HepG2 (cell line): ENCODE data around the gene LZTR1. TPM values are rescaled to one million over a fixed set of nuclear protein-coding genes. Genes with fewer than 3 reads are reported as not detected.

Experiments
- ATF4 ChIP-seq, 2 experiments: fragments of 450-650 bp in 1 of 2; sonication (generic) in 1 of 2; formaldehyde crosslinking; IDR thresholded peaks; 2 replicates each; pipeline versions ENCODE4 v1.5.0 to v1.8.0; 2020 to 2022; ENCODE audit warnings: mild to moderate bottlenecking in 1 of 2, missing genetic modification reagents in 1 of 2
- ATF7-NPFF ChIP-seq: sonication (generic); formaldehyde crosslinking; IDR thresholded peaks from 2 replicates; pipeline ENCODE4 v1.8.1; 2023; ENCODE audit warnings: mild to moderate bottlenecking, low read depth, missing genetic modification reagents, moderate library complexity
- GLMP ChIP-seq: sonication (generic); formaldehyde crosslinking; IDR thresholded peaks from 2 replicates; pipeline ENCODE4 v1.9.0; 2021; ENCODE audit warnings: missing genetic modification reagents, mild to moderate bottlenecking, borderline replicate concordance
- MEIS2 ChIP-seq: sonication (generic); formaldehyde crosslinking; IDR thresholded peaks from 2 replicates; pipeline ENCODE4 v1.9.0; 2021; ENCODE audit warnings: mild to moderate bottlenecking, missing genetic modification reagents
- PAF1 ChIP-seq: IDR thresholded peaks from 2 replicates; pipeline ENCODE4 v1.6.1; 2016; ENCODE audit warnings: missing genetic modification reagents, missing compliant biosample characterization
- RCOR2 ChIP-seq: IDR thresholded peaks from 2 replicates; pipeline ENCODE4 v1.6.1; 2016; ENCODE audit warnings: missing biosample characterization, missing genetic modification reagents
- SCMH1 ChIP-seq: sonication (generic); formaldehyde crosslinking; IDR thresholded peaks from 2 replicates; pipeline ENCODE4 v1.9.0; 2021; ENCODE audit warnings: missing genetic modification reagents, mild to moderate bottlenecking, borderline replicate concordance
- SUZ12 ChIP-seq: fragments of 150-350 bp; IDR thresholded peaks from 2 replicates; pipeline ENCODE4 v1.6.1; 2014; ENCODE audit warnings: low read depth, low read length
- TEF ChIP-seq: sonication (generic); formaldehyde crosslinking; IDR thresholded peaks from 2 replicates; pipeline ENCODE4 v1.5.0; 2020; ENCODE audit warnings: missing genetic modification reagents
- ZFP1 ChIP-seq: IDR thresholded peaks from 2 replicates; pipeline ENCODE4 v1.6.1; 2016
- ZFYVE20 ChIP-seq: sonication (generic); formaldehyde crosslinking; IDR thresholded peaks from 2 replicates; pipeline ENCODE4 v1.8.0; 2023; ENCODE audit warnings: low read depth, mild to moderate bottlenecking, moderate library complexity, missing genetic modification reagents, borderline replicate concordance
- ZNF333 ChIP-seq: sonication (generic); formaldehyde crosslinking; IDR thresholded peaks from 2 replicates; pipeline ENCODE4 v1.4.0; 2020; ENCODE audit warnings: mild to moderate bottlenecking, missing genetic modification reagents, borderline replicate concordance
- ZNF598 ChIP-seq: sonication (generic); formaldehyde crosslinking; IDR thresholded peaks from 2 replicates; pipeline ENCODE4 v1.5.1; 2020; ENCODE audit warnings: mild to moderate bottlenecking, missing genetic modification reagents, borderline replicate concordance
- ZNF614 ChIP-seq: IDR thresholded peaks from 2 replicates; pipeline ENCODE4 v1.6.1; 2018; ENCODE audit warnings: missing biosample characterization, missing genetic modification reagents, inconsistent platforms, borderline replicate concordance
- polyA plus RNA-seq, 8 experiments: library from polyadenylated mRNA; depleted of rRNA in 3 of 8; stranded (reverse) in 7 of 8; unstranded in 1 of 8; fragments of >200 nt; fragmentation: Illumina TruSeq in 4 of 8; extraction: Trizol in 4 of 8; gene quantifications; 2 replicates each; pipeline versions ENCODE4 v1.2.1 to v1.2.3, GENCODE V29; 2011 to 2016; ENCODE audit warnings: low read depth in 4 of 8, missing spikeins in 1 of 8, mixed read lengths in 1 of 8; ENCODE audit not compliant: insufficient read depth in 1 of 8
- total RNA-seq, 5 experiments: library from RNA; depleted of rRNA; stranded (reverse); fragments of >200 nt; fragmentation: Illumina TruSeq; extraction: Trizol; gene quantifications; 2 replicates each; pipeline ENCODE4 v1.2.3, GENCODE V29; 2016; ENCODE audit warnings: low read depth in 1 of 5
- TF ChIP-seq, protein P1 (sequence below), 2 experiments: sonication (generic) in 1 of 2; formaldehyde crosslinking in 1 of 2; IDR thresholded peaks; 2 replicates each; pipeline versions ENCODE4 v1.6.1 to v1.9.0; 2014 to 2022; ENCODE audit warnings: antibody characterized with exemption in 1 of 2, borderline replicate concordance in 1 of 2, inconsistent platforms in 1 of 2, low read depth in 1 of 2, missing genetic modification reagents in 1 of 2
- TF ChIP-seq, protein P2 (sequence below): sonication (generic); formaldehyde crosslinking; IDR thresholded peaks from 2 replicates; pipeline ENCODE4 v1.4.0; 2020; ENCODE audit warnings: mild to moderate bottlenecking, low read depth, missing genetic modification reagents

The LZTR1 gene
- total and polyA plus RNA-seq, 2 of the 13 experiments (the other 11 are each of a cell fraction or from before 2014, with no cell fraction given): 21.8 to 22.4 TPM

- no peak for TF ChIP-seq ZFP1 (CRISPR knock-in tag)
- TF ChIP-seq ZNF614 (CRISPR knock-in tag): no peak
- no peak for TF ChIP-seq SCMH1 (CRISPR knock-in tag)
- TF ChIP-seq ATF7-NPFF (CRISPR knock-in tag): no peak
- peak in 1 of 2 experiments; percentile 56; a peak in 1 of 4 replicates for TF ChIP-seq ATF4 (CRISPR knock-in tag; IDR thresholded peaks at IDR 0.05)
- TF ChIP-seq, protein P1, sequence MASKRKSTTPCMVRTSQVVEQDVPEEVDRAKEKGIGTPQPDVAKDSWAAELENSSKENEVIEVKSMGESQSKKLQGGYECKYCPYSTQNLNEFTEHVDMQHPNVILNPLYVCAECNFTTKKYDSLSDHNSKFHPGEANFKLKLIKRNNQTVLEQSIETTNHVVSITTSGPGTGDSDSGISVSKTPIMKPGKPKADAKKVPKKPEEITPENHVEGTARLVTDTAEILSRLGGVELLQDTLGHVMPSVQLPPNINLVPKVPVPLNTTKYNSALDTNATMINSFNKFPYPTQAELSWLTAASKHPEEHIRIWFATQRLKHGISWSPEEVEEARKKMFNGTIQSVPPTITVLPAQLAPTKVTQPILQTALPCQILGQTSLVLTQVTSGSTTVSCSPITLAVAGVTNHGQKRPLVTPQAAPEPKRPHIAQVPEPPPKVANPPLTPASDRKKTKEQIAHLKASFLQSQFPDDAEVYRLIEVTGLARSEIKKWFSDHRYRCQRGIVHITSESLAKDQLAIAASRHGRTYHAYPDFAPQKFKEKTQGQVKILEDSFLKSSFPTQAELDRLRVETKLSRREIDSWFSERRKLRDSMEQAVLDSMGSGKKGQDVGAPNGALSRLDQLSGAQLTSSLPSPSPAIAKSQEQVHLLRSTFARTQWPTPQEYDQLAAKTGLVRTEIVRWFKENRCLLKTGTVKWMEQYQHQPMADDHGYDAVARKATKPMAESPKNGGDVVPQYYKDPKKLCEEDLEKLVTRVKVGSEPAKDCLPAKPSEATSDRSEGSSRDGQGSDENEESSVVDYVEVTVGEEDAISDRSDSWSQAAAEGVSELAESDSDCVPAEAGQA (IDR thresholded peaks at IDR 0.05; ENCODE audit: low read depth): no peak
- TF ChIP-seq, protein P1 (CRISPR knock-in tag; IDR thresholded peaks at IDR 0.05; ENCODE audit: borderline replicate concordance): no peak
- TF ChIP-seq MEIS2 (CRISPR knock-in tag): peak; percentile 81; the same call in 1 of the 2 replicates
- TF ChIP-seq GLMP (CRISPR knock-in tag): no peak
- TF ChIP-seq RCOR2: peak; percentile 56; the same call in 1 of the 2 replicates
- TF ChIP-seq SUZ12: no peak
- TF ChIP-seq ZFYVE20: no peak
- TF ChIP-seq, protein P2, sequence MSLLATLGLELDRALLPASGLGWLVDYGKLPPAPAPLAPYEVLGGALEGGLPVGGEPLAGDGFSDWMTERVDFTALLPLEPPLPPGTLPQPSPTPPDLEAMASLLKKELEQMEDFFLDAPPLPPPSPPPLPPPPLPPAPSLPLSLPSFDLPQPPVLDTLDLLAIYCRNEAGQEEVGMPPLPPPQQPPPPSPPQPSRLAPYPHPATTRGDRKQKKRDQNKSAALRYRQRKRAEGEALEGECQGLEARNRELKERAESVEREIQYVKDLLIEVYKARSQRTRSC (CRISPR knock-in tag): no peak
- no peak for TF ChIP-seq PAF1 (CRISPR knock-in tag)
- TF ChIP-seq ZNF333 (CRISPR knock-in tag): no peak
- TF ChIP-seq TEF (CRISPR knock-in tag): no peak
- no peak for TF ChIP-seq ZNF598
These were observed 30.8 kb upstream of the LZTR1 start (continued) for GRCh38 chr22:20951151-20951931.
